Measurements from ENCODE around the gene EPC1. TPM values are rescaled to one million over a fixed set of nuclear protein-coding genes. Genes with fewer than 3 reads are reported as not detected.

Gene EPC1
- total RNA-seq, 2 experiments from 2014 or later = 40.9 to 48.8 TPM

GRCh38 chr10:32332299-32332750 is 14.6 kb downstream of the EPC1 start:
- Histone ChIP-seq H3K9me3 (ENCODE audit: low read length) (no peaks in the 10 kb centered on the region), H3K36me3 (ENCODE audit: insufficient read depth, low read length) (peaks cover 64% of the 10 kb centered on the region), H3K4me3 (ENCODE audit: low read depth, low read length, poor library complexity, severe bottlenecking) (no peak overlapping the region), H3K27ac (ENCODE audit: low read depth, low read length, poor library complexity, severe bottlenecking) (no peak overlapping the region), H3K4me1 (ENCODE audit: insufficient read depth, low read length, poor library complexity, severe bottlenecking) (peaks cover 17% of the 10 kb centered on the region), H3K4me2 (ENCODE audit: low read length) (no peak overlapping the region), H3K79me2 (ENCODE audit: insufficient read depth, low read depth, low read length) (peaks cover 100% of the 10 kb centered on the region), H2AFZ (ENCODE audit: low read length) (no peak overlapping the region), H4K20me1 (ENCODE audit: insufficient read depth, low read length) (peaks cover 44% of the 10 kb centered on the region), H3K9me2 (ENCODE audit: insufficient read depth, low read length) (no peaks in the 10 kb centered on the region)
- TF ChIP-seq EZH2phosphoT487 (IDR thresholded peaks at IDR 0.05; ENCODE audit: borderline replicate concordance, low read depth, low read length) (no peak), CTCF (conservative IDR thresholded peaks at IDR 0.05; ENCODE audit: low read length) (no peak)
- POLR2A ChIA-PET = interaction anchor here (2.4 kb wide), 1 partner anchor 10 kb away, joined by 9 read pairs; no protein-coding TSS in a partner anchor
- CTCF ChIA-PET (ENCODE audit: unreplicated experiment) = no interaction called here
- peak; percentile 24 for DNase-seq (ENCODE audit: low spot score)
- BruUV-seq (replicated peaks) = no TSS peak
- intact Hi-C loops (cut with micrococcal nuclease; ENCODE audit: unreplicated experiment) = no loop called here

- Histone ChIP-seq H3K9me2 (ENCODE audit: insufficient read depth, low read length) (no peaks in the 10 kb centered on the region), H3K36me3 (ENCODE audit: insufficient read depth, low read length) (peaks cover 64% of the 10 kb centered on the region), H3K4me2 (ENCODE audit: low read length) (no peak overlapping the region), H3K27ac (ENCODE audit: low read depth, low read length, poor library complexity, severe bottlenecking) (no peak overlapping the region), H3K79me2 (ENCODE audit: insufficient read depth, low read depth, low read length) (peaks cover 100% of the 10 kb centered on the region), H4K20me1 (ENCODE audit: insufficient read depth, low read length) (peaks cover 48% of the 10 kb centered on the region), H3K4me1 (ENCODE audit: insufficient read depth, low read length, poor library complexity, severe bottlenecking) (peaks cover 24% of the 10 kb centered on the region), H3K4me3 (ENCODE audit: low read depth, low read length, poor library complexity, severe bottlenecking) (no peak overlapping the region), H2AFZ (ENCODE audit: low read length) (no peak overlapping the region), H3K9me3 (ENCODE audit: low read length) (no peaks in the 10 kb centered on the region)
- POLR2A ChIA-PET = no interaction called here
- no peak for DNase-seq (ENCODE audit: low spot score)
- intact Hi-C loops (cut with micrococcal nuclease; ENCODE audit: unreplicated experiment) = no loop called here
- no TSS peak for BruUV-seq (replicated peaks)
- CTCF ChIA-PET (ENCODE audit: unreplicated experiment) = no interaction called here
- no peak for TF ChIP-seq EZH2phosphoT487 (IDR thresholded peaks at IDR 0.05; ENCODE audit: borderline replicate concordance, low read depth, low read length)
- no peak for TF ChIP-seq CTCF (conservative IDR thresholded peaks at IDR 0.05; ENCODE audit: low read length)
Measured at GRCh38 chr10:32331606-32332005, 15.4 kb downstream of the EPC1 start.

DNA sequence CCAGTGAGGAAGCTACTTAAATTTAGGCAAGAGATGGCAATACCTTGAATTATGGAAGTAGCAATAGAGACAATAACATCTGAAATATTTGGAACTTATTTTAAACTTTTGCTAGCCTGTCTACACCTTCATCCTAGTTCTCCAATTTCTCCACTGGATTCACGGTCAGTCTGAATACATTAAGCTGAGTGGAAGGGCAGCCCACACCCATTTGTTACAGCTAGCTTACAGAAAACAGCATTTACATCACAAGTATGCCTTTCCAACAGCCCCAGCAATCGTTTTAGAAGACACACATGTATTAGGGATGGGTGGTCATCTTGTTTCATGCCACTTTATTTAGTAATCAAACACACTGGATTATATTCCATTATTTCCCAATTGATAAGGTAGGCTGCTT is 16.7 kb downstream of the EPC1 start:
- Histone ChIP-seq H3K9me3 (ENCODE audit: low read length) (no peaks in the 10 kb centered on the region), H3K4me1 (ENCODE audit: insufficient read depth, low read length, poor library complexity, severe bottlenecking) (peaks cover 34% of the 10 kb centered on the region), H3K79me2 (ENCODE audit: insufficient read depth, low read depth, low read length) (peaks cover 100% of the 10 kb centered on the region), H3K4me2 (ENCODE audit: low read length) (no peak overlapping the region), H3K36me3 (ENCODE audit: insufficient read depth, low read length) (peaks cover 68% of the 10 kb centered on the region), H4K20me1 (ENCODE audit: insufficient read depth, low read length) (peaks cover 55% of the 10 kb centered on the region), H3K9me2 (ENCODE audit: insufficient read depth, low read length) (no peaks in the 10 kb centered on the region), H3K4me3 (ENCODE audit: low read depth, low read length, poor library complexity, severe bottlenecking) (no peak overlapping the region), H3K27ac (ENCODE audit: low read depth, low read length, poor library complexity, severe bottlenecking) (no peak overlapping the region), H2AFZ (ENCODE audit: low read length) (no peak overlapping the region)
- POLR2A ChIA-PET = interaction anchor here (0.5 to 1.9 kb wide), 4 partner anchors 8 to 62 kb away, joined by 3 to 7 read pairs (median 4); no protein-coding TSS in a partner anchor
- CTCF ChIA-PET (ENCODE audit: unreplicated experiment) = no interaction called here
- intact Hi-C loops (cut with micrococcal nuclease; ENCODE audit: unreplicated experiment) = no loop called here
- no peak for DNase-seq (ENCODE audit: low spot score)
- BruUV-seq (replicated peaks) = no TSS peak
- TF ChIP-seq CTCF (conservative IDR thresholded peaks at IDR 0.05; ENCODE audit: low read length) (no peak), EZH2phosphoT487 (IDR thresholded peaks at IDR 0.05; ENCODE audit: borderline replicate concordance, low read depth, low read length) (no peak)

All from OCI-LY7 (cell line).